ENCODE data around the gene TSPAN14. TPM values are rescaled to one million over a fixed set of nuclear protein-coding genes. Genes with fewer than 3 reads are reported as not detected.

Gene TSPAN14
- total RNA-seq, 1 donor from 2014 or later = 161 TPM

DNA sequence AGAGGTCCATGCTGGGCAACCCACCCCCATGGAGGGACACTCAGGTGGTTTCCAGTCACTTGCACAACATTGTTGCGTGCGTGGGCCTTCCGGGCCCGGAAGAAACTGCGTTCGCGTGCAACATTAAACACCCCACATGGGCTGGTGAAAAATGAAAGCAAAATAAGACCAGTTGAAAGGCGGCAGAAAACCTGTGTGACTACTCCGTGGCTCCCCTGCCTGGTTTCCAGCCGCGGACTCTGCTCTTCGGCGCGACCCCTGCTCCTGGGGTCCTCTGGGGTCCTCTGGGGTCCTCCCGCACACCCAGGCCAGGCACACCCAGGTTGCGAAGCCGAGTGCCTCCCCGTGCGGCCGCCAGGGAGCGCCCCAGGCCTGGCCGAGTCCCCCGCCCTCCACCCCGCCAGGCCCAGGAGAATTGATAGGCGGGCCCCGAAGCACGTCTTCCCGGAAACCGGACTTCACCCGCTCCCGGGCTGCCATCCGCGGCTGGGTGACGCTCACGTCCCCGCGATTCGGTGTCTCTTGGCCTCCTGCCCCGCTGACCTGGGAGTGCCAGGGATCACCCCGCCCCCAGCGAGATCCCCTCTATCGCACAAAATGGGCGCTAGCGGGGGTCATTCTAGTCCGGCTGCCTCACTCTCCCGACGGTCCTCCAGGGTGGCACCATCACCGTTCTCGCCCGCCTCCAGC is 81.7 kb downstream of the TSPAN14 start:
- TF ChIP-seq, protein P1, sequence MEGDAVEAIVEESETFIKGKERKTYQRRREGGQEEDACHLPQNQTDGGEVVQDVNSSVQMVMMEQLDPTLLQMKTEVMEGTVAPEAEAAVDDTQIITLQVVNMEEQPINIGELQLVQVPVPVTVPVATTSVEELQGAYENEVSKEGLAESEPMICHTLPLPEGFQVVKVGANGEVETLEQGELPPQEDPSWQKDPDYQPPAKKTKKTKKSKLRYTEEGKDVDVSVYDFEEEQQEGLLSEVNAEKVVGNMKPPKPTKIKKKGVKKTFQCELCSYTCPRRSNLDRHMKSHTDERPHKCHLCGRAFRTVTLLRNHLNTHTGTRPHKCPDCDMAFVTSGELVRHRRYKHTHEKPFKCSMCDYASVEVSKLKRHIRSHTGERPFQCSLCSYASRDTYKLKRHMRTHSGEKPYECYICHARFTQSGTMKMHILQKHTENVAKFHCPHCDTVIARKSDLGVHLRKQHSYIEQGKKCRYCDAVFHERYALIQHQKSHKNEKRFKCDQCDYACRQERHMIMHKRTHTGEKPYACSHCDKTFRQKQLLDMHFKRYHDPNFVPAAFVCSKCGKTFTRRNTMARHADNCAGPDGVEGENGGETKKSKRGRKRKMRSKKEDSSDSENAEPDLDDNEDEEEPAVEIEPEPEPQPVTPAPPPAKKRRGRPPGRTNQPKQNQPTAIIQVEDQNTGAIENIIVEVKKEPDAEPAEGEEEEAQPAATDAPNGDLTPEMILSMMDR (IDR thresholded peaks at IDR 0.05) = peak; percentile 46 to 59 (median 50)
- intact Hi-C loops (cut with DNase I) = no loop called here
- peak overlapping the region; percentile 30 to 44 for H3K27ac ChIP-seq
- no peaks in the 10 kb centered on the region for H3K9me3 ChIP-seq
- no peaks in the 10 kb centered on the region for H3K36me3 ChIP-seq
- peak overlapping the region; percentile 46 to 67 for H3K4me3 ChIP-seq
- no peaks in the 10 kb centered on the region for H3K4me1 ChIP-seq
- no peaks in the 10 kb centered on the region for H3K27me3 ChIP-seq
- DNase-seq (ENCODE audit: low spot score in 2 of 2) = peak in 1 of 2 donors; percentile 70

- Histone ChIP-seq H3K9me3 (no peaks in the 10 kb centered on the region), H3K4me1 (no peaks in the 10 kb centered on the region), H3K4me3 (peak overlapping the region; percentile 46 to 67), H3K27ac (peak overlapping the region; percentile 30 to 44), H3K36me3 (no peaks in the 10 kb centered on the region), H3K27me3 (no peaks in the 10 kb centered on the region)
- TF ChIP-seq, protein P1 (IDR thresholded peaks at IDR 0.05) = no peak
- intact Hi-C loops (cut with DNase I) = no loop called here
- DNase-seq (ENCODE audit: low spot score in 2 of 2) = no peak
These were observed 82.3 kb downstream of the TSPAN14 start for GRCh38 chr10:80536361-80536835.

DNA sequence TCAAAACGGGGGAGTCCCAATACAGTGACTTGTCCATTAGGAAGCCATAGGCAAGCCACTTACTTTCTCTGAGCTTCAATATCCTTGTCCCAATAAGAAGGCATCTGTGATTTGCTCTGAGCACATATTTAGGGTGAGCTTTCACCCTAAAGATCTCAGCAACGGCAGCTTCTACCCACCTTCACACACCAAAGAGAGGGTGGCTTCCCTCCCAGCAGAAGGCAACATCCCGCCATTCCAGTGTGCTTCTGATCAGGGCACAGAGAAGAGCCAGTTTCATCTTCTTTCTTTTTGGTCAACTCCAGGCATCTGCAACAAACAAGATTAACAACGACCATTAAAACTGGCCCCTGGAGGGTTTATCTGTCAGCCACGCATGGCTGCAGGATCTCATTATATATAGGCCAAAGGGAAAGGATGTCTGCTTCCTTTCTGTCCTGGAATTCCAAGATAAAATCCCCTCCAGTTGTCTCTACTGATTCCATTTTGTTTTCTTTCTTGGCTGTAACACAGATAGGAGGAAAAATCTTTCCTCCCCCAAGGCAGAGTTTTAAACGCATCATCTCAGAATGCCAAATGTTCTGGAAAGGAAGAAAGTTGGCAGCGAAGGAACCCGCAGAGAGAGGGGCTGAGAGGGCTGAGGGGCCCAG is 83.1 kb downstream of the TSPAN14 start:
- TF ChIP-seq, protein P1 (IDR thresholded peaks at IDR 0.05) = no peak
- no peak overlapping the region for H3K27ac ChIP-seq

DNA sequence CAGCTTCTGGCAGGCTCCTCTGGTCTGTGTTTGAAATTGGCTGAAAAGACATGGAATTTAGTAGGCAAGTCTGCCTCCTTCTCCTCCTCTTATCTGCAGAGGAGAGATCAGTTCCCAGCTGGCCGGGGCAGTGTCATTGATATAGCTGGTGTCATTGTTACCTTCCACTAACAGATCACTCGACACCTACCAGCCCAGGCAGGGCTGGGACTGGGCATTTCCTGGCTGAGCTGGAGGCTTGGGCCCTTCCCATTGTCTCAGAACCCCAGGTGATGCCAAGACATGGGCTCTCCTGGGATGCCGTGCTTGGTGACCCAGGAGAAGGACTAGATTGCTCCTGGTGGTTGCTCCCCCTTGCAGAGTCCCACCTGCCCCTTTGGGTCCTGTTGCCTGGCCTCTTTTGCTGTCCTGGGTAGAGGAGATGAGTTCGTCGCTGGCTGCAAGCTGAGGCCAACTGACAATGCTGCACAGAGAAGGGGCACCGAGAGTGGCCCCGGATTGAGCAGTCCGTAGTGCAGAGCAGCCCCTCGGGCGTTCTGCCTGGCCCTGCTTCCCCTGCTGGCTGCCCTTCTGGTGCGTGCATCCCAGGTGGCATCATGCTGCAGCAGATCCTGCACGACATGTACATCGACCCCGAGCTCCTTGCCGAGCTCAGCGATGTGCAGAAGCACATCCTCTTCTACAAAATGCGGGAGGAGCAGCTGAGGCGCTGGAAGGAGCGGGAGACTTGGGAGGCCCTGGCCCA is 83.8 kb downstream of the TSPAN14 start, which contains the start of gene SH2D4B:
Gene SH2D4B, plus strand, starts transcription at position 167 of the 745 bp plus-strand sequence. Its CDS starts 430 bp downstream, at position 597.
- Histone ChIP-seq H3K4me3 (no peak within 1 kb of the TSS), H3K36me3 (no peaks in the 10 kb centered on the region), H3K27me3 (no peaks in the 10 kb centered on the region), H3K4me1 (no peaks in the 10 kb centered on the region), H3K9me3 (no peaks in the 10 kb centered on the region), H3K27ac (no peak within 1 kb of the TSS)
- TF ChIP-seq, protein P1 (IDR thresholded peaks at IDR 0.05) = no peak
- intact Hi-C loops (cut with DNase I) = no loop called here
- no peak for DNase-seq (ENCODE audit: low spot score in 2 of 2)

More for the DNA sequence above, 83.1 kb downstream of the TSPAN14 start:
- no peak for DNase-seq (ENCODE audit: low spot score in 2 of 2)
- Histone ChIP-seq H3K27me3 (no peaks in the 10 kb centered on the region), H3K36me3 (no peaks in the 10 kb centered on the region), H3K4me3 (no peak overlapping the region), H3K4me1 (no peaks in the 10 kb centered on the region), H3K9me3 (no peaks in the 10 kb centered on the region)
- intact Hi-C loops (cut with DNase I) = no loop called here

- TF ChIP-seq, protein P1 (IDR thresholded peaks at IDR 0.05) = no peak
- no peak for DNase-seq (ENCODE audit: low spot score in 2 of 2)
- Histone ChIP-seq H3K9me3 (no peaks in the 10 kb centered on the region), H3K4me1 (no peaks in the 10 kb centered on the region), H3K4me3 (no peak overlapping the region), H3K27ac (no peak overlapping the region), H3K27me3 (no peaks in the 10 kb centered on the region), H3K36me3 (no peaks in the 10 kb centered on the region)
- intact Hi-C loops (cut with DNase I) = no loop called here
These were observed 84.5 kb downstream of the TSPAN14 start for GRCh38 chr10:80538481-80539185.

All from ascending aorta (tissue), 2 donors.